ENCODE results near the gene ZBTB43.
"Not testable (repeated sequence)": the region's sequence is repeated elsewhere in the genome, so short reads cannot be mapped to it uniquely, and the experiment has no call there.

ZBTB43 gene

DNA sequence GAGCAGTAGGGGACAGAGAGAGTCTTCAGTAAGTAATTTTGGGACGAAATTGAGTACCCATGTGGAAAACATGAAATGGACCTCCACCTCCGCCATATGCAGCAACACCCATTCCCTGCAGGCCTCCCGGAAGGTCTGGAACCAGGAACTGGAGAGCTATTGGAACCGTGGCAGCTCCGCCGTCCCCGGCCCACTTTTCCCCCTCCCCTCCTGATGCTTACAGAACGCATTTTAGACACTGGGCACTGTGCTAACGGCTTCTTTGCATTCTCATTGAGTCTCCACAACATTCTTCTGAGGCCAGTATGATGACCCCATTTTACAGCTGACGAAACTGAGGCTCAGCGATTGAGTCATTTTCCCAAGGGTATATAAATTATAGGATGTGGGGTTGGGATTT, 20.4 kb upstream of the ZBTB43 start:
- H2AK5ac ChIP-seq (ENCODE audit: low read length, severe bottlenecking): no peak overlapping the region
- H2AFZ ChIP-seq (ENCODE audit: low read depth, low read length): no peak overlapping the region
- DNase-seq: no peak
- H3K14ac ChIP-seq (ENCODE audit: low read length in 2 of 2): no peak overlapping the region
- no peaks in the 10 kb centered on the region for H3K36me3 ChIP-seq (ENCODE audit: control insufficient read depth in 1 of 2, insufficient read depth in 2 of 2, low read depth in 1 of 2, low read length in 2 of 2)
- no peak overlapping the region for H3K4ac ChIP-seq (ENCODE audit: low read depth in 1 of 2, low read length in 2 of 2)
- no peak overlapping the region for H3K27ac ChIP-seq (ENCODE audit: low read length, poor library complexity, severe bottlenecking)
- H3K9me3 ChIP-seq (ENCODE audit: control insufficient read depth, low read length): no peaks in the 10 kb centered on the region
- no peak overlapping the region for H2BK120ac ChIP-seq (ENCODE audit: low read depth, low read length)
- no peak overlapping the region for H3K4me3 ChIP-seq (ENCODE audit: insufficient read depth in 1 of 2, low read depth in 1 of 2, low read length in 2 of 2)
- WGBS: 90% methylated on average over 11 of the region's 11 CpGs
- H3K27me3 ChIP-seq (ENCODE audit: control insufficient read depth in 1 of 2, insufficient read depth in 1 of 2, low read length in 2 of 2): peaks cover 34 to 37% of the 10 kb centered on the region in 2 experiments
- no peak overlapping the region for H2BK15ac ChIP-seq (ENCODE audit: low read depth, poor library complexity, severe bottlenecking)
- H2BK12ac ChIP-seq (ENCODE audit: low read length in 2 of 2): no peak overlapping the region
- no peak overlapping the region for H3K18ac ChIP-seq (ENCODE audit: low read depth in 1 of 2, low read length in 2 of 2)
- H3K9ac ChIP-seq (ENCODE audit: low read length): no peak overlapping the region
- H4K91ac ChIP-seq (ENCODE audit: low read length): no peak overlapping the region
- H3K4me2 ChIP-seq (ENCODE audit: low read length, poor library complexity, severe bottlenecking): no peak overlapping the region
- H3K23ac ChIP-seq (ENCODE audit: low read length in 2 of 2): no peak overlapping the region
- H2BK5ac ChIP-seq (ENCODE audit: low read depth, low read length, poor library complexity, severe bottlenecking): no peak overlapping the region
- no peak overlapping the region for H4K8ac ChIP-seq (ENCODE audit: low read length)
- H3K79me1 ChIP-seq (replicated peaks; ENCODE audit: low read length, poor library complexity, severe bottlenecking): no peaks in the 10 kb centered on the region
- peaks cover 5% of the 10 kb centered on the region for H3K4me1 ChIP-seq (ENCODE audit: control insufficient read depth, insufficient read depth, low read depth, low read length)

DNA sequence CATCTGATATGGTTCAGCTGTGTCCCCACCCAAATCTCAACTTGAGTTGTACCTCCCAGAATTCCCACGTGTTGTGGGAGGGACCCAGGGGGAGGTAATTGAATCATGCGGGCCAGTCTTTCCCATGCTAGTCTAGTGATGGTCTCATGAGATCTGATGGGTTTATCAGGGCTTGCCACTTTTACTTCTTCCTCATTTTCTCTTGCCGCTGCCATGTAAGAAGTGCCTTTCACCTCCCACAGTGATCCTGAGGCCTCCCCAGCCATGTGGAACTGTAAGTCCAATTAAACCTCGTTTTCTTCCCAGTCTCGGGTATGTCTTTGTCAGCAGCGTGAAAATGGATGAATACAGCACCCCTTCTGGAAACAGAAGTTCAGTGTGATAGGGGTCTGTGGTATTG, 20.0 kb upstream of the ZBTB43 start:
- not testable (repeated sequence) for H2BK120ac ChIP-seq (ENCODE audit: low read depth, low read length); H3K4me3 ChIP-seq (ENCODE audit: insufficient read depth in 1 of 2, low read depth in 1 of 2, low read length in 2 of 2); H3K4me2 ChIP-seq (ENCODE audit: low read length, poor library complexity, severe bottlenecking); H3K27ac ChIP-seq (ENCODE audit: low read length, poor library complexity, severe bottlenecking); H3K9me3 ChIP-seq (ENCODE audit: control insufficient read depth, low read length); H2AK5ac ChIP-seq (ENCODE audit: low read length, severe bottlenecking); H3K4ac ChIP-seq (ENCODE audit: low read depth in 1 of 2, low read length in 2 of 2); H4K8ac ChIP-seq (ENCODE audit: low read length); H3K36me3 ChIP-seq (ENCODE audit: control insufficient read depth in 1 of 2, insufficient read depth in 2 of 2, low read depth in 1 of 2, low read length in 2 of 2); H3K14ac ChIP-seq (ENCODE audit: low read length in 2 of 2); H2BK12ac ChIP-seq (ENCODE audit: low read length in 2 of 2); H3K9ac ChIP-seq (ENCODE audit: low read length); H2BK5ac ChIP-seq (ENCODE audit: low read depth, low read length, poor library complexity, severe bottlenecking); DNase-seq; H3K23ac ChIP-seq (ENCODE audit: low read length in 2 of 2); H2AFZ ChIP-seq (ENCODE audit: low read depth, low read length); H2BK15ac ChIP-seq (ENCODE audit: low read depth, poor library complexity, severe bottlenecking); H3K18ac ChIP-seq (ENCODE audit: low read depth in 1 of 2, low read length in 2 of 2); H4K91ac ChIP-seq (ENCODE audit: low read length); H3K79me1 ChIP-seq (replicated peaks; ENCODE audit: low read length, poor library complexity, severe bottlenecking); H3K4me1 ChIP-seq (ENCODE audit: control insufficient read depth, insufficient read depth, low read depth, low read length)
- H3K27me3 ChIP-seq (ENCODE audit: control insufficient read depth in 1 of 2, insufficient read depth in 1 of 2, low read length in 2 of 2): peaks cover 30 to 32% of the 10 kb centered on the region in 2 experiments
- WGBS: 82% methylated on average over 5 of the region's 6 CpGs

- H2AK5ac ChIP-seq (ENCODE audit: low read length, severe bottlenecking): no peak overlapping the region
- DNase-seq: peak; percentile 38
- no peak overlapping the region for H3K23ac ChIP-seq (ENCODE audit: low read length in 2 of 2)
- H3K79me1 ChIP-seq (replicated peaks; ENCODE audit: low read length, poor library complexity, severe bottlenecking): no peaks in the 10 kb centered on the region
- no peak overlapping the region for H4K8ac ChIP-seq (ENCODE audit: low read length)
- WGBS: 63% methylated on average over 1 of the region's 2 CpGs
- no peaks in the 10 kb centered on the region for H3K9me3 ChIP-seq (ENCODE audit: control insufficient read depth, low read length)
- no peak overlapping the region for H2BK120ac ChIP-seq (ENCODE audit: low read depth, low read length)
- H3K4me3 ChIP-seq (ENCODE audit: insufficient read depth in 1 of 2, low read depth in 1 of 2, low read length in 2 of 2): no peak overlapping the region
- H3K27ac ChIP-seq (ENCODE audit: low read length, poor library complexity, severe bottlenecking): no peak overlapping the region
- H2AFZ ChIP-seq (ENCODE audit: low read depth, low read length): no peak overlapping the region
- H2BK12ac ChIP-seq (ENCODE audit: low read length in 2 of 2): no peak overlapping the region
- no peak overlapping the region for H3K4ac ChIP-seq (ENCODE audit: low read depth in 1 of 2, low read length in 2 of 2)
- peaks cover 13% of the 10 kb centered on the region for H3K4me1 ChIP-seq (ENCODE audit: control insufficient read depth, insufficient read depth, low read depth, low read length)
- H3K36me3 ChIP-seq (ENCODE audit: control insufficient read depth in 1 of 2, insufficient read depth in 2 of 2, low read depth in 1 of 2, low read length in 2 of 2): no peaks in the 10 kb centered on the region
- no peak overlapping the region for H2BK15ac ChIP-seq (ENCODE audit: low read depth, poor library complexity, severe bottlenecking)
- no peak overlapping the region for H3K18ac ChIP-seq (ENCODE audit: low read depth in 1 of 2, low read length in 2 of 2)
- peaks cover 12 to 19% of the 10 kb centered on the region in 2 experiments for H3K27me3 ChIP-seq (ENCODE audit: control insufficient read depth in 1 of 2, insufficient read depth in 1 of 2, low read length in 2 of 2)
- H4K91ac ChIP-seq (ENCODE audit: low read length): no peak overlapping the region
- H3K14ac ChIP-seq (ENCODE audit: low read length in 2 of 2): no peak overlapping the region
- no peak overlapping the region for H2BK5ac ChIP-seq (ENCODE audit: low read depth, low read length, poor library complexity, severe bottlenecking)
- H3K4me2 ChIP-seq (ENCODE audit: low read length, poor library complexity, severe bottlenecking): no peak overlapping the region
- H3K9ac ChIP-seq (ENCODE audit: low read length): peak overlapping the region; percentile 34
Observed at GRCh38 chr9:126788046-126788445, 16.8 kb upstream of the ZBTB43 start.

GRCh38 chr9:126788634-126789349, 16.0 kb upstream of the ZBTB43 start:
- no peak overlapping the region for H2BK5ac ChIP-seq (ENCODE audit: low read depth, low read length, poor library complexity, severe bottlenecking)
- no peak overlapping the region for H3K4me2 ChIP-seq (ENCODE audit: low read length, poor library complexity, severe bottlenecking)
- H2BK120ac ChIP-seq (ENCODE audit: low read depth, low read length): no peak overlapping the region
- no peak overlapping the region for H2AFZ ChIP-seq (ENCODE audit: low read depth, low read length)
- peaks cover 0 to 3% of the 10 kb centered on the region in 2 experiments for H3K36me3 ChIP-seq (ENCODE audit: control insufficient read depth in 1 of 2, insufficient read depth in 2 of 2, low read depth in 1 of 2, low read length in 2 of 2)
- peak; percentile 65 for DNase-seq
- H3K18ac ChIP-seq (ENCODE audit: low read depth in 1 of 2, low read length in 2 of 2): peak overlapping the region in 1 of 2 experiments; percentile 18
- no peak overlapping the region for H3K23ac ChIP-seq (ENCODE audit: low read length in 2 of 2)
- H4K91ac ChIP-seq (ENCODE audit: low read length): no peak overlapping the region
- peak overlapping the region in 1 of 2 experiments; percentile 16 for H3K4ac ChIP-seq (ENCODE audit: low read depth in 1 of 2, low read length in 2 of 2)
- 67% methylated on average over 9 of the region's 9 CpGs for WGBS
- H4K8ac ChIP-seq (ENCODE audit: low read length): no peak overlapping the region
- H3K4me3 ChIP-seq (ENCODE audit: insufficient read depth in 1 of 2, low read depth in 1 of 2, low read length in 2 of 2): no peak overlapping the region
- no peak overlapping the region for H2AK5ac ChIP-seq (ENCODE audit: low read length, severe bottlenecking)
- H3K9ac ChIP-seq (ENCODE audit: low read length): peak overlapping the region; percentile 34
- peaks cover 15% of the 10 kb centered on the region for H3K4me1 ChIP-seq (ENCODE audit: control insufficient read depth, insufficient read depth, low read depth, low read length)
- no peak overlapping the region for H3K14ac ChIP-seq (ENCODE audit: low read length in 2 of 2)
- no peaks in the 10 kb centered on the region for H3K79me1 ChIP-seq (replicated peaks; ENCODE audit: low read length, poor library complexity, severe bottlenecking)
- no peaks in the 10 kb centered on the region for H3K9me3 ChIP-seq (ENCODE audit: control insufficient read depth, low read length)
- H3K27ac ChIP-seq (ENCODE audit: low read length, poor library complexity, severe bottlenecking): no peak overlapping the region
- no peak overlapping the region for H2BK15ac ChIP-seq (ENCODE audit: low read depth, poor library complexity, severe bottlenecking)
- peak overlapping the region in 1 of 2 experiments; percentile 51 for H2BK12ac ChIP-seq (ENCODE audit: low read length in 2 of 2)
- peaks cover 14 to 15% of the 10 kb centered on the region in 2 experiments for H3K27me3 ChIP-seq (ENCODE audit: control insufficient read depth in 1 of 2, insufficient read depth in 1 of 2, low read length in 2 of 2)

All from mesenchymal stem cell (in vitro differentiated cells and primary cell).